Putamen (tissue), 1 donor: ENCODE data around the gene DIDO1.

Experiments
- DNase-seq: peaks from one replicate; pipeline ENCODE4 v3.0.0-alpha.2; 2016; ENCODE audit warnings: low spot score

The DIDO1 gene

DNA sequence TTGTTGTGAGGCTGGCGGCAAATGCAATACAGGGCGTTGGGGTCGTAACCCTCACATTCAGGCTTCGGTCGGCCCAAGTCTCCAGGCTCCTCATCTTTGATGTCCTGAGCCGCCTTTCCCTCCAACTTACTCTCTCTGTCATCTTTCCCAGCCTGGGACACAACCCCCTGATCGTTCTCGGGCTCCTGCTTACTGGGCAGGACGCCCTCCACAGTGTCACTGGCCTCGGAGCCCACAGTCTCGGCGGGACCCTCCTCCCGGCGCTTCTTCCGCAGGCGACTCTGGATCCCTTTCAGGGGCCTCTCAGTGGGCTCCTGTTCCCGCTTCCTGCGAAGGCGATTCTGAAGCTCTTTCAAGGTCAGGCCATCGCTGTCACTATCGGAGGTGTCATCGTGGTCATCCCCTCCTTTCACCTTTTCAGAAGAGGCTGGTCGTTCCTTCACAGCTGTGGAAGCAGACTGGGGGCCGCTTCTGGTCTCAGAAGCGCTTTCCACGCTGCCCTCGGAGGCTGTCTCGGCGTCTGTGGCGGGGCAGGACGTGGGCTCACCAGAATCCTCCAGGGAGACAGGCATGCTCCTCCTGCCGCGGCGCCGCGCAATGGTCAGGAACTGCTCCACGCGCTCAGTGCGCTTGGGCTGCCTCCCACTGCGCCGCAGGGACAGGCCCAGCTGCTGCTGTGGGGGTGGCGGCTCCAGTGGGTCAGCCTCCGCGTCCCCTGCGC lies 15.4 kb downstream of the DIDO1 start:
- no peak for DNase-seq

DNA sequence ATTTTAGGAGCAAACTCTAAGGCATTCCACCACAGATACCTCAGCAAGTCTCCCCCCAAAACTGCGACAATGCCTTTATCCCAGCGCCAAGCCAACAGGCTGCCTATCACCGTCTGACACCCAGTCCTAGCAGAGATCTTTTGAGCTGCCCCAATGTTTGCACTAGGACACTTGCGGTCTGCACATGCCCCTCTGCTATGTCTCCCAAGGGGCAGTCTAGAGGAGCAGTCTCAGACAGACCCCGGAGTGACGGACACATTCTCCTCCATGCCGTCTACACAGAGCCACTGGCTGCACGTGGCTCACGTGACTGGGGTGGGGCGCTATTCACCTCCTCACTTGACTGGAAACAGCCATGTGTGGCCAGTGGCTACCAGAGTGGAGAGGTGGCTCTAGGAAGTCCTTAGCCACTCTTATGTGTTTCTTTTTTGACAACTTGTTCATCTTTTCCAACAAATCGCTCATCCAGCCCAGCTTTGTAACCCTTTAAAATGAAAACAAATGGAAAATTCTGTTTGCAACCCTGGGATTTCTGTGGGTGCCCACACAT lies 16.0 kb downstream of the DIDO1 start:
- DNase-seq: no peak

- DNase-seq: no peak
These were observed 17.1 kb downstream of the DIDO1 start for GRCh38 chr20:62908971-62909791.

GRCh38 chr20:62907384-62908317 lies 18.7 kb downstream of the DIDO1 start:
- DNase-seq: no peak

DNA sequence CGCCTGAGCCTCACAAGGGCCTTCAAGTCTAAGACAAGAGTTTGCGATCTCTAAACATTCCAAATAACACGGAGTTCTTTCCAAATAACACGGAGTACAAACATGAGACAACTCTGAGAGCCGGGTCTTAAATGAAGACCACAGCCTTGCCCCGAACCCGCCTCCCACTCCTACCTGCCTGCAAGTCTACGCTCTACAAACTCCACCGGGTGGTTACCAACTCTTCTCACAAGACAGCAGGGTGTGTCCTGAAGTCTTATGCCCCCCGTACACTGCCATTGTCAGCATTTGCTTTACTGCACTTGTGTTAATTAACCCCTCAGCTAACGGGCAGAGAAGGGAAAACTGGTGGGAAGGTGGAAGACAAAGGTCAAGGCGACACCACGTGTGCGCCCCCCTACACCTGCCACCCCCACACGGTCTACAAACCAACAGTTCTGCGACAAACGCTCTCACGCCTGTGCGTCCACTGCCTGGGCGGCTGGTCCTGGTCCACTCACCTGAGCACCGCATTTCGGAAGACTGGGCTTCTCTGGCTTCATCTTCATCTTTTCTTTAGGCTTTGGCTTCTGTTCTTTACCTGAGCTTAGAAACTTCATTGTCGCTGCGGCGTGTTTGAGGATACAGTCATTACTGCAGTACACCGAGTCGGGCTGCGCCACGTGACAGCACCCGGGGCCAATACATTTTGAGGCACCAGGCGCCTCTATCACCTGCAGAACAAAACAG lies 19.5 kb downstream of the DIDO1 start:
- no peak for DNase-seq

- no peak for DNase-seq
These were observed 20.1 kb downstream of the DIDO1 start for GRCh38 chr20:62906209-62906608.

DNA sequence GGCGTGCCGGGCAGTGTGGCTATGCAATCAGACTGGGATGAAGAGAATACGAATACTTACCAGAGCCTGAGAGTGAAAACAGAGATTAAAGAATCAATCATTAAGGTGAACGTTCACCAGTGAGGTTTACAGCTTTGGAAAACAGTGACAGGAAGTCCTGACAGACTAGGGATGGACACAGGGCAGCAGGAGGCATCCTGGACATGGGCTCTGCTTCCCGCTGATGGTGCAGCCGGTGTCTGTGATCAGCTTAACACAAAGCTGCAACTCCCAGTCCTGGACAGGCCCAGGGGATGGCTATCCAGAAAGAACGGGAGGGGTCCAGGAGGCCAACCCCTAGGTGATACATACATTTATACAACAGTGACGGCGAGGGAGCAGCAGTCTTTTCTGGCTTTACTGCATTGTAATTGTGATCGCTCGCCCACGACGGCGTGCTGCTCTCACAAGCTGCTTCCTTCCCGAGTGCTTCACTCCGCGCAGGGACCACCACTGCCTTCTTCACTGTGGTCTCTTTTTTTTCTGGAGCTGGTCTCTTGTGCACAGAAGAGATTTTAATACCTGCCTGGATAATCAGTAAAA lies 20.7 kb downstream of the DIDO1 start:
- DNase-seq: no peak

GRCh38 chr20:62902926-62903615 lies 23.2 kb downstream of the DIDO1 start:
- no peak for DNase-seq

- no peak for DNase-seq
These were observed 24.4 kb downstream of the DIDO1 start for GRCh38 chr20:62901891-62902290.

DNA sequence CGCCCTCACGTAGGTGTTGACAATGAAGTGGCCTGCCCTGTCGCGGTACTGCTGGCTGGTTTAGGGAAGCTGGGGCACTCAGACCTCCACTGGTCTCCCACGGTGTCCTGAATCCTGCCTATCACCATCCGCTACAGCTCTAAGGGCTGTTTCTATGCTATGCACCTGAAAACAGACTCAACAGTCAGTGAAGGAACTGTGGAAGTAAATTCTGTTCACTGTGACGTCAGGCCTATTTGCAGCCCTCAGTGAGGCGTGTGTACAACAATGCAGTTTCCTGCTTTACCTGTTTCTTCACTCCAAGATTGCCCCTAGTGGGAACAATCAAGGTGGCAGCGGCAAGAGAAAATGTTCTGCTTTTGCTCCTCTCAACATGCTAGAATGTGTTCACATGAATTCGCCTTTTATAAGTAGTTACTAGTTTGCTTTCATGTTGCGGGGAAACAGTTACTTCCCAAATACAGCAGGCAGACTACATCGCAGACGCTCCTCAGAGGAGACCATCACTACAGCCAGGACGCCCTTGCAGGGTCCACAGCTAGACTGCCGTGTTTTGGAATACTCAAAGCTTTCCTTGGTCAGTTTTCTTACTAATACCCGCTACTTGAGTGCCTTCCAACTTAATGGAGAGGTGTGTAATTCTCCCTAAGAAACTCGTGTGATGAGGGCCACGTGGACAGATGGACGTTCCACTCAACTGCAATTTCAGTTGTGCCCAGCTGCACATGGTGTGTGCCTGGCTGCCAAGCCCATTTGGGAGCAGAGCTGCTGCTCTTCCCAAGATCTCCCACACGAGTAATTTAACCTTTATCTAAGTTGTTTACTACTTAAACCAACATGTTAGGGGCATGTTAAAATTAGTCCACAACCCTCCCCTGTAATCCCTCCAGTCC lies 25.4 kb downstream of the DIDO1 start:
- no peak for DNase-seq

DNA sequence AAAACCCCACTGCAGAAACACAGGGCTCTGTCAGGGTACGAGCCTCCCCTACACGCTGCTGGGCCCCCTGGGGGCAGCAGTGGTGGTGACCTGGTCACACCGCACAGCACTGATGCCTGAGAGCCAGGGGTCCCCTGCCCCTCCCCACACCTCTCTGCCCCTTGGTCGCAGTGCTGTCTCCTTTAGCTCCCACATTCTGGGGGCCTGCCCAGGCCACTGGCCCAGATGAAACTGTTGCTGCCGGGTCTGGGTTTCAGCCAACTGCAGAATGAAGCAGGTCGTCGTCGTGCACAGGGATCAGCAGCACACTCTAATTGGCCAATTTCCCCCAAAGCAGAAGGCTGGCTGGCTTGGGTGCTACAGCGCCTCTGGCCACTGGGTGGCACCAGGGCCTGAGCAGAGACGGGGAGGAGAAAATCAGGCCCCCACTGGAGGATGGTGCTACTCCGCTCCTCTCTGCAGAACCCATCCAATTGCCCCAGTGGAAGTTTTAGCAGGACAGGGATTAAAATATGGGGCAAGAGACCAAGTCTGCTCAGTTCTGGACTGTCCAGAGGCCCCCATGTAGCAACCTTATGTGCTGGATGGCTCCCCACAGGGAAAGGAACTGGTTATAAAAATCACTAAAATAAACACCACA lies 26.1 kb downstream of the DIDO1 start:
- peak; percentile 64 for DNase-seq

DNA sequence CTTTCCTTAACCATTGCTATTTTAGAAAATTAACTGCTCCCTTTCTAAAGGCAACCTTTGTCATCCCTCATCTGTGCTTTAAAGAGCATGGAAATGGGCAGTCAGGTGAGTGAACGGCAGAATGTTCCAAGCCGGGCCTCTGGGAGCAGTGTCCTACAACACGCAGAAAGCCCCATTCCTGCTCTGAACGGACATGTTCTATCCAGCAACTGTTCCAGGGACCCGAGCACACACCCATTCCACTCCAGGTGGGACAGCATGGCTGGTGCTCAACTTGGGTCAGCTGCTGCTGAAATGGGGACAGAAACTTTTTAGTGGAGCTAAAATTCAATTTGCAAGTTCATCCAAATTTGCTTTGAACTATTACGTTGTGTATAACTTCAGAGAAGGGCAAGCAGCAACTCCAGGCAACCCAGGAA lies 26.7 kb downstream of the DIDO1 start:
- DNase-seq: no peak

GRCh38 chr20:62898970-62899632 lies 27.2 kb downstream of the DIDO1 start:
- no peak for DNase-seq

- DNase-seq: no peak
These were observed 28.0 kb downstream of the DIDO1 start for GRCh38 chr20:62898093-62898964.

DNA sequence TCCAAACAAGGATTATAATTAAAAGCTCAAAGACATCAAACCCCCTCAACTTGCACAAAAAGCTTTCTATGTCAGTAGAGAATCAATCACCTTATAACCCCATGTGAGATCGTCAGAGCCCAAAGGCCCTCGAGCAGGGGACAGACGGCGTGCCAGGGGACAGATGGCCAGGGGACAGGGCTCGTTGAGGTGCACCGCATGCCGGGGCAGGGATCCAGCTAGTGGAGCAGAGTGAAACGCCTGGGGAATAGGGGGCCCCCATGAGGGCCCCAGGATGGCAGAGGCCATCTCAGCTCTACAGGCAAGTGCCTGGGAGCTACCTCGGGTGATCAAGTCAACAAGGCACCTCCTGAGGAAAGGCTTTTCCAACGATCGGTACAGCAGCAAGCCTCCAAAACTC lies 28.6 kb downstream of the DIDO1 start:
- DNase-seq: no peak

DNA sequence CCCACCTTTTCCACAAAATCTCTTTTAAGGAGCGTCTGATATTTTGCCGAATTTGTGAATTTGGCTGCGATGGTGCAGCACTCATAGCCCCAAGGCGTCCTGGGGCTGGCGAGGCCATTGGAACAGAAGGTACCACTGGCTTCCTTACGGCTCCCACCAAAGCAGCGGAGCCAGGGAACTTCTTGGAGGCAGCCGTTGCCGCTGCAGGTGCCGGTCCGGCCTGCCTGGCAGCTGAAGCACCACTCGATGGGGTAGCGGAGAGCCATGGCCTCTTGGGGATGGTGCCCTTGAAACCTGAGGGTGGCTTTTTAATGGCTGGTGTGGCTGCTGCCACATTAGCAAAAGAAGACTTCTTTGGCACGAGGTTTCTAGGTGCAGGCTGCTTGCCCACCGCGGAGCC lies 29.8 kb downstream of the DIDO1 start:
- DNase-seq: no peak

DNA sequence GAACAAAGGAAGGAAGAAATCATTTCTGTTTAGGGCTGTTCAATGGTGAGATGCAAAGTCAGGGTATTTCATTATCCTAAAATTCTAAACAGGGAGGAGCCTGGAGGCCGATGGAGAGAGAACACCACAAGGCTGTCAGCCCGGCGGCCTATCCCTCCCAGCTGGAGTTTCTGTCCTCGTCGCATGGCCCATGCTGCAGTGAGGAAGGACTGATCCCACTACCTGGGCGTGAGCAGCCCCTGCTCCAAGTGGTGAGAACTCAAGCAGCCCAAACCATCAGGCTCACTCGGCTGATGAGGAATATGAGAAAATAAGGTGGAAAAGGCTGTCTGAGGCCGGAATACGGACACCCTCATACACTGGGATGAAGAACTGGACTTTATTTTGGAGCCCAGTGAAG lies 30.8 kb downstream of the DIDO1 start:
- no peak for DNase-seq
